HG03097 (cell line): ENCODE measurements around the gene NTRK3.

Source experiments
- ATAC-seq: cut with Tn5 transposase; IDR thresholded peaks from one replicate; pipeline ENCODE4 v1.9.1; 2021; ENCODE audit not compliant: unreplicated experiment, low FRiP score

NTRK3 gene

GRCh38 chr15:88127432-88127790, 129.1 kb downstream of the NTRK3 start:
- no peak for ATAC-seq

- ATAC-seq = no peak
These were observed 129.7 kb downstream of the NTRK3 start for GRCh38 chr15:88126695-88127431.

GRCh38 chr15:88125576-88125975, 131.0 kb downstream of the NTRK3 start:
- ATAC-seq = no peak

GRCh38 chr15:88124199-88124598, 132.3 kb downstream of the NTRK3 start:
- no peak for ATAC-seq

- no peak for ATAC-seq
These were observed 134.5 kb downstream of the NTRK3 start for GRCh38 chr15:88121968-88122530.

- ATAC-seq = no peak
These were observed 136.5 kb downstream of the NTRK3 start for GRCh38 chr15:88120026-88120425.

- no peak for ATAC-seq
These were observed 137.8 kb downstream of the NTRK3 start for GRCh38 chr15:88118741-88119140.

GRCh38 chr15:88118035-88118434, 138.5 kb downstream of the NTRK3 start:
- ATAC-seq = no peak

- no peak for ATAC-seq
These were observed 140.9 kb downstream of the NTRK3 start for GRCh38 chr15:88115486-88116152.

- ATAC-seq = no peak
These were observed 142.8 kb downstream of the NTRK3 start for GRCh38 chr15:88113613-88114308.

- ATAC-seq = no peak
These were observed 147.5 kb downstream of the NTRK3 start for GRCh38 chr15:88108991-88109390.

GRCh38 chr15:88108477-88108876, 148.1 kb downstream of the NTRK3 start:
- no peak for ATAC-seq

- no peak for ATAC-seq
These were observed 150.5 kb downstream of the NTRK3 start for GRCh38 chr15:88106074-88106473.

GRCh38 chr15:88104357-88104756, 152.2 kb downstream of the NTRK3 start:
- no peak for ATAC-seq

- ATAC-seq = no peak
These were observed 156.4 kb downstream of the NTRK3 start for GRCh38 chr15:88100181-88100580.

- no peak for ATAC-seq
These were observed 158.2 kb downstream of the NTRK3 start for GRCh38 chr15:88098361-88098760.

- no peak for ATAC-seq
These were observed 165.0 kb downstream of the NTRK3 start for GRCh38 chr15:88091444-88092016.

- no peak for ATAC-seq
These were observed 166.0 kb downstream of the NTRK3 start for GRCh38 chr15:88090481-88091011.

- no peak for ATAC-seq
These were observed 166.8 kb downstream of the NTRK3 start for GRCh38 chr15:88089731-88090130.

GRCh38 chr15:88089024-88089620, 167.4 kb downstream of the NTRK3 start:
- ATAC-seq = no peak
